Fibroblast of peridontal ligament (primary cell): ENCODE measurements around the gene AGER.
"Not testable (repeated sequence)": the region's sequence is repeated elsewhere in the genome, so short reads cannot be mapped to it uniquely, and the experiment has no call there.

Experiments used
- DNase-seq: peaks from one replicate; pipeline ENCODE4 v3.0.0-alpha.2; 2010; ENCODE audit errors: extremely low read depth

The AGER gene

DNA sequence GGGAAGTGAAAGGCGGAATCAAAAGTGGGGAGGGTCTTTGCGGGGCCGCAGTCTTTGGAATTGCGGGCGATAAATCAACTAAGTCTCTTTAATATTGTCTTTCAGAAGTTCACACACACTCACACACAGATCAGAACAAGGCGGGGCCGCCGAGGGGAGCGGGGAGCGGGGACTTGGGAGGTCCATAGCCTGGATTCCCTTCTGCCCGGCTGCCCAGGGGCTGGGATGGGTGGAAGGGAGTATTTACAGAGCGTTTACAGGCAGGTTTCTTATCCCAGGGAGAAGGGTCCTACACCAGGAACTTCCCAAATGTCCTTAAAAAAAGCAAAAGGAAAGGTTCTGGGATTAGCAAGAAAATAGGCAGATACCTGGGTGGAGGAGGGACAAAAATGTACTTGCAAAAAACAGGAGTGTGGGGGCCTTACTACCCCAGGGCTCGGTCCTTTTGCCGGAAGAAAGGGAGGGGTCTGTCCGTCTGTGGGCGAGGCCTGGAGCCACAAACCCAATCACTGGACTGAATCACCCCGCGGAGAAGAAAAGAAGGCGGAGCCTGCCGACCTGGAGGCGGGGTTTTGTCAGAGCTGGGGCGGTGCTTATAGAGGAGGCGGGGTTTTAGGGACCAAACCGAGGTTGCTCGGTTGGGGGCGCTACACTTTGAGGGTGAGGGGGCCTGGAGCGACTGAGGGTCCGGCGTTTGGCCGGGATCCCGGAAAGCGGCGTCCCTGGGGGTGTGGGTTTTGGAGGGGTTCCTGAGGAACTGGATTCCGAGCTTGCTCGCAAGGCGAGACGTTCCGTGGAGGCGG is 35.6 kb downstream of the AGER start:
- no peak for DNase-seq

DNA sequence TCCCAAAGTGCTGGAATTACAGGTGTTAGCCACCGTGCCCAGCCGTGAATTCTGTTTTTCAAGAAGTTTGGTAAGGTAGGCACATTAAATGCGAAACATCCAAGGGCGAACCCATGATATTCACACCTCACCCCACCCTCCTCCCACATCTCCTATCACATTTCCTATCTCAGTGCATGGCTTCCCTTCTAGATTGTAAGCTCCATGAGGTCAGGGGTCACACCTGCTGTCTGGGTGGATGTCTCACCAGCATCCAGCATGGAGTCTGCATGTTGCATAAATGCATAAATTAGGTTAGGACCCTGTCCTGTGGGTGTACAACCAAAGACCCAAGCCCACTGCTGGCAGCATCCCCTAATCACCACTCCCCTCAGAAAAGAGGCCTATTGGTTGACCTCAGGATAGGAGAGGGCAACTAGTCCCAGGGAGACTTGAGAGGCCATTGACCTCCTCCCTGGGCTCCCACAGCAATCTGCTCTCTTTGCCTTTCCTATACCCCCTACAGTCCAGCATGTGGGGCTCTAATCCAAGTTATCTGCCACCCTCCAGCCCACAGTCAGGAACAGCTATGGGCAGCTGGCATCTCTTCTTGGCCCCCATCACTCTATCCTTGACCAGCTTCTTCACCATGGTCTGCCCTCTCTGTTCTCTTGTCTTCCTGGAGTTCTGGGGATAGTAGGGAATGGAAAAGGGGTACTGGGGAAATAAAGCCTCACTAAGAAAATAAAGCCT is 36.5 kb downstream of the AGER start:
- DNase-seq = no peak

DNA sequence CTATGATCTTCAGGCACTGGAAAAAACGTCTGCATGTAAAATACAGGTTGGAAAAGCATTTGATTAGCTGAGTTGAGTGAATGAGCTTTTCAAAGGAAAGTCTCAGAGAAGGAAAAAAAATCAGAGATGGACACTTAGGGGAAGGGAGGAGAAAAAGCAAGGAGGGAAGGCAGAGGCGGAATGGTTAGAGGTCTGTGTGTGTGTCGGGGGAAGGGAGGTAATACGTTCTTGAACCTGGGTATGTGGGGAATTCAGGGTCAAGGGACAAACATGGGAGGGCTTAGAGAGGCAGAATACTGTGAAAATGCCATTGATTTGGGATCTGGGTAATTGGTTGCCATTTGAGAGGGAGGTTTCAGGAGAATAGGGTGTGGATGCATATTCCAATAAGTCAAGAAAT is 37.4 kb downstream of the AGER start:
- DNase-seq = no peak

DNA sequence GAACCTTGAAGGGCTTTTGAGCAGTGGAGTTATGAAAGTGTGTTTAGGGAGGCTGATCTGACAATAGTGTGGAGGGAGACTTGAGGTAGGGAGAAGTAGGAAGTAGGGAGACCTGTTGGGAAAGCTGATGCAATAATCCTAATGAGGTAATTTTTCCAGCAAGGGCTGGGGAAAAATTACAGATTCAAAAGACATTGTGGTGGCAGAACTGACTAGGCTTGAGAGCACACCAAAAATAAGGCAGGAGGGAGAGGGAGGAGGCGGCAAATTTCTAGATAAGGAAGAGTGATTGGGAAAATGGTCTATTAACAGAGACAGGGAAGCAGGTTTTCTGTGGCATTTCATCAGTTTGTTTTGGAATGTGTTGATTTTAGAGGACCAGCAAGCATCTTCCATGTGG is 37.8 kb downstream of the AGER start:
- DNase-seq = no peak

DNA sequence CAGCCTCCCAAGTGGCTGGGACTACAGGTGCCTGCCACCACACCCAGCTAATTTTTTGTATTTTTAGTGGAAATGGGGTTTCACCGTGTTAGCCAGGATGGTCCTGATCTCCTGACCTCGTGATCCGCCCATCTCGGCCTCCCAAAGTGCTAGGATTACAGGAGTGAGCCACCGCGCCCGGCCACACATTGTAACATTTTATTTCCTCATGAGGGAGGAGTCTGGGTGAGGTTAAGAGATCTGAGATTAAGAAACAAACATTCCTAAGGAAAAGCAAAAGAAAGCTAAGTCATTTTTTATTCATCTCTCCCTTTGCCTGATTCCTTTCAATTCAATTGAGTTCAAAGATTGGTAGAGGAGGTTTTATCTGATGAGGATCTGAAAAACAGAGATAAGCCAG is 39.8 kb downstream of the AGER start:
- DNase-seq = not testable (repeated sequence)

DNA sequence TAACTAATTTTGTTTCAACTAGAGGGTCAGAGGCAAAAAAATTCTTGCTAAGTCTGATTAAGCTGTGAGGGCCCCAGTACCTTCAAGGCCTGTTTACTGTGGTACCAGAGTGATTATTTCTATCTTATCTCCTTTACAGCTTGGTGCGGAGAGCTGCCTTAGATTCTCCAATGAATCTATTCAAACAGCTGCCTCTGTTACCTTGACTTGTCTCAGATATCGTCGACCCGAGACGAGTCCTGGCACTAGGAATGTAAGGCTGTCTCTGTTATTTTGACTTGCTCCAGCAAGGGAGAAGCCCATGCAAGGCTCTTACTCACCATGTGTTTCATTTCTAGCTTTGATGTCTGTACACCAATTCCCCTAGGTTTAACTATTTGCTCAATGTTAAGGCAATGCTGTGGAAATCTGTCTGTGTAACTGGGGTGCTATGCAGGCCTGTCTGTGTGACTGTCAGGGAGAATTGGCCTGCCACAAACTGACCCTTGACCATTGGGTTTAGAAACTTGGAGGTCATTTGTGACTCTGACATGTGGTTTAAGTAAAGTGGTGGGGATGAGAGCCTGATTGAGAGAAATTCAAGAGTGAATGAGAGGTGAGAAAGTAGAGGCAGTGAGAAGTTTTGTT is 43.5 kb downstream of the AGER start:
- DNase-seq = peak; percentile 31

DNA sequence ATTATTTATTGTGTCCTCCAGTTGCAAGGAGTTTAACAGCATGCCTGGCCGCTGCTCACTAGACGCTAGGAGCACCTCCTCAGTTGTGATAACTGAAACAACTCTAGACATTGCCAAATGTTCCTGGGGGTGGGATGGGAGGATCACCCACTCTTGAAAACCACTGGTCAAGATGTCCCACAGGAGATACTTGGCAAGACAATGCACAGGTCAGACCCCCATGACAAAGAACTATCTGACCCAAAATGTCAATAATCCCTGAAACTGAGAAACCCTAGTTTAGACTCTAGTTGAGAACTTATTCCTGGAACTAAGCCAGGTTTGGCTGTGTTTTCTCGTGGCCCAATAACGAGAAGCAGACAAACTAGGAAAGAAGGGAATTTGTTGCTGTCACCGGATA is 44.5 kb downstream of the AGER start:
- peak; percentile 25 for DNase-seq

DNA sequence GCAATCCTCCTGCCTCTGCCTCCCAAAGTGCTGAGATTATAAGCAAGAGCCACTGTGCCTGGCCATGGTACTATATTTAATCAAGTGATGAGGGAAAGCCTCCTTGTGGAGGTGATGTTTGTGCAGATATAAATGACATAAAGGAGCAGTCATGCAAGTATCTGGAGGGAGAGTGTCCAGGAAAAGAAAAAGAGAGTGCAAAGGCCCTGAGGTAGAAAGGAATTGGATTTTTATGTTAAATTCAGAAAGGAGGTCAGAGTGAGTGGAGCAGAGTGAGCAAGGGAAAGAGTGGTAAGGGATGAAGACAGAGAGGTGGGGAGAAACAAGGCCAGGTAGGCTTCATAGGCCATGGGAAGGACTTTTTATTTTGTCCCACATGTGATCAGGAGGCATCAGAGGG is 46.6 kb downstream of the AGER start:
- DNase-seq = no peak

DNA sequence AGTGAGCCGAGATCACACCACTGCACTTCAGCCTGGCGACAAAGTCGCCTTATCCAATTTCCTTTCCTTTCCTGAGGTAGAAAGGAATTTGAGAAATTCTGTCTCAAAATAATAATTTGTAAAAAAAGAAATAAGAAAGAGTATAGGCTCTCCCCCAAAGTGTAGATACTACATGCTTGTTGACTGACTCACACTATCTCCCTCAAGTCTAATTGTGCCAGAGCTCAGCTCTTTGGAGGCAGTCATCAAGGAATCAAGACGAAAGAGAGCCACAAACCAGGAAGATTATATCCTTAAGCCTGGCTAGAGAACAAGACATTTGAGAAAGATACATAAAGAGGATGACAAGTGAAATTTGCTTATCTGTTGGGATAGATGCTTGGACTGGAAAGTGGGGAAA is 50.3 kb downstream of the AGER start:
- DNase-seq = peak; percentile 61

DNA sequence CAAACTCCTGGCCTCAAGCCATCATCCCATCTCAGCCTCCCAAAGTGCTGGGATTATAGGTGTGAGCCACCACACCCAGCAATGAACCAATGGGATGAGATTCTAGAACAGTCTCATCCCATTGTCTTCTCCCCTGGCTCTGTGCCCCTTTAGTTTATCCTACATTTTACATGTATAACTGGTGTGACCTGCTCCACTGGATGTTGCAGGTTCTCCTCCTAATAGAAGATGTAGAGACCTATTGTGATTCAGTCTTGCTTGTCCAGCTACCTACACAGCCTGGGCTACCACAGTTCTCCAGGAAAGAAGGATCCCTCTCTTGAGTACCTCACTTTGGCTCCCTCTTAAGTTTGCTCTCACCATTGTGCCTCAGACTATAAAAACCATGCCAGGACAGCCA is 51.9 kb downstream of the AGER start:
- no peak for DNase-seq

DNA sequence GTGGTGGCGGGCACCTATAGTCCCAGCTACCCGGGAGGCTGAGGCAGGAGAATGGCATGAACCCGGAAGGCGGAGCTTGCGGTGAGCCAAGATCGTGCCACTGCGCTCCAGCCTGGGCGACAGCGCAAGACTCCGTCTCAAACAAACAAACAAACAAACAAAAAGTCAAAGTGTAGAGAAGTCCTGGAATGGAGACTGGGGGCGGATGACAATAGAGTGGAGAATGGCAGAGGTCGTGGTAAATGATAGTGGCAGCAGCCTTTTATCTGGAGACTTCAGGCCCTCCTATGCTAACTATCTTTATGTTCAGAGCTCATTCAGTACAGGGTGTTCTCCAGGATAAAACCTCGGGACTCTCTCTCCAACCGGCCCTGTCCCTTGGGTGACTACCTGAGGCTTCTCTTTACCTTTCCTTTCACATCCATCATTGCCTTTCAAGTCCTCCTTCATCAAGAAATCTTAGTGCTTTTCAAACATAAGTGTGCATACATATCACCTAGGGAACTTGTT is 52.6 kb downstream of the AGER start:
- no peak for DNase-seq
